HL-60 (cell line): ENCODE results near the gene TRAF3IP1.

Source experiments
- CTCF ChIP-seq: IDR thresholded peaks from one replicate; pipeline ENCODE4 v1.5.1; 2011; ENCODE audit warnings: low read length, control low read depth, inconsistent platforms; ENCODE audit not compliant: insufficient read depth
- GABPA ChIP-seq: IDR thresholded peaks from 2 replicates; pipeline ENCODE4 v1.6.1; 2012; ENCODE audit warnings: low read depth
- POLR2AphosphoS5 ChIP-seq: IDR thresholded peaks from 2 replicates; pipeline ENCODE4 v1.6.1; 2012; ENCODE audit warnings: low read depth
- SPI1 ChIP-seq: IDR thresholded peaks from 2 replicates; pipeline ENCODE4 v1.6.1; 2012; ENCODE audit warnings: low read depth, mild to moderate bottlenecking, borderline replicate concordance

DNA sequence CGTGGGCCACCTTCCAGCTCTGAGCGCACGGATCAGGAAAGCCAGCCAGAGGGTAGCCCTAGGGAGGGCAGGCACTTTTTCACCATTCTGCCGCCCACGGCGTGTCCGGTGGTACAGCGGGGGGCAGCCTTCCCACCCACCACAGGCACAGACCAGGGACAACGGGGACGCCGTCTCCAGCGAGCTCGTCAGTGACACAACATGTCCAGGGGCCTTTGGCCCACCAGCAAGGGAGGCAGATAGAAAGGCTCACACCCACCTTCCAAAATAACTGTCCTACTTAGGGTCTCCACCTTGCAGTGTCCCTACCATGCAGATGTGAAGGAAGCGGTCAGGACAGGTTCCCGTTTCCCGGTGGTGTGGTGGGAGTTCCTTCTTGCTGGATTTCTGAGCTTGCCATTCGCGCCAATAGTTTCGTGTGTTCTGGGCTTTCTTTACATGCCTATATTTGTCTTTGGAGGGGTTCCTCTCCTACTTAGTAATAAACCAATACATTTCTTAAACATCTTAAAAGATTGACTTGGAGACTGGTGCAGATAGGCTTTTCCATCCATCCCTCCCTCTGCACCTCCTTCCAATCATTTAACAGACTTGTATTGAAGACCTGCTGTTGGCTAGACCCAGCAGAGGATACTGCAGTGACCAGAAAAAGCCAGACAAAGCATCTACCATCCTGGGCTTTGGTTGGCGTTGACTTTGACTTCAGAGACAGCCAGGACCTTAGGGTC, 107.3 kb downstream of the TRAF3IP1 start:
- TF ChIP-seq GABPA: no peak
- no peak for TF ChIP-seq CTCF
- 0 out of 2 replicates have a peak, but pooled peaks have one; percentile 3 for TF ChIP-seq POLR2AphosphoS5
- no peak for TF ChIP-seq SPI1
